ENCODE results near the gene DTX3L.

Gene DTX3L

GRCh38 chr3:122564155-122564912 lies at the start of gene DTX3L, which contains the start of gene PARP9:
Gene DTX3L (plus strand): TSS chr3:122564338. CDS start chr3:122564427, 89 bp downstream.
Gene PARP9 (minus strand): TSS chr3:122564300. CDS start chr3:122559620, 4,680 bp downstream.
- DNase-seq (ENCODE audit: low read depth), result peak; percentile 73
- TF ChIP-seq CTCF (IDR thresholded peaks at IDR 0.05; ENCODE audit: low read length, missing control alignments), result no peak

GRCh38 chr3:122515020-122515468 lies 49.1 kb upstream of the DTX3L start:
- peak overlapping the region; percentile 58 for H3K4me3 ChIP-seq (replicated peaks; ENCODE audit: low read depth, low read length)
- no peak for TF ChIP-seq CTCF (IDR thresholded peaks at IDR 0.05; ENCODE audit: low read length, missing control alignments)
- no peak for DNase-seq (ENCODE audit: low read depth)

More at GRCh38 chr3:122564155-122564912, at the start of gene DTX3L, which contains the start of gene PARP9:
- peak within 1 kb of the TSS; percentile 81 for H3K4me3 ChIP-seq (replicated peaks; ENCODE audit: low read depth, low read length)

- H3K4me3 ChIP-seq (replicated peaks; ENCODE audit: low read depth, low read length), result no peak overlapping the region
- DNase-seq (ENCODE audit: low read depth), result no peak
Observed at GRCh38 chr3:122515870-122516269, 48.3 kb upstream of the DTX3L start.

GRCh38 chr3:122516846-122517360 lies 47.2 kb upstream of the DTX3L start:
- no peak overlapping the region for H3K4me3 ChIP-seq (replicated peaks; ENCODE audit: low read depth, low read length)
- no peak for DNase-seq (ENCODE audit: low read depth)
- no peak for TF ChIP-seq CTCF (IDR thresholded peaks at IDR 0.05; ENCODE audit: low read length, missing control alignments)

More at GRCh38 chr3:122515870-122516269, 48.3 kb upstream of the DTX3L start:
- no peak for TF ChIP-seq CTCF (IDR thresholded peaks at IDR 0.05; ENCODE audit: low read length, missing control alignments)

DNA sequence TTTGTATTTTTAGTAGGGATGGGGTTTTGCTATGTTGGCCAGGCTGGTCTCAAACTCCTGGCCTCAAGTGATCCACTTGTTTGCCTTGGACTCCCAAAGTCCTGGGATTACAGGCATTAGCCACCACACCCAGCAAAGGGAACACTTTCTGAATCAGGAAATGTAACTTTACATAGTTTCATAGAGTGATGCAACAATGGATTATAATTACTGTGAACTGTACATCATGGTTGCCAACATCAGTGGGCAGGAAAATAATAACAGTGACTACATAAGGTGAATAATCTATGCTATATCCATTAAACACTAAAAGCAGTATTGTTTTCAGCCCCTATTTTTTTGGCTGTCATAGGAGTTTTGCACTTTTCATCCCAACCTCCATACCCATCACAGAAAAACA lies 44.4 kb upstream of the DTX3L start:
- no peak for TF ChIP-seq CTCF (IDR thresholded peaks at IDR 0.05; ENCODE audit: low read length, missing control alignments)
- no peak overlapping the region for H3K4me3 ChIP-seq (replicated peaks; ENCODE audit: low read depth, low read length)
- DNase-seq (ENCODE audit: low read depth), result peak; percentile 26

DNA sequence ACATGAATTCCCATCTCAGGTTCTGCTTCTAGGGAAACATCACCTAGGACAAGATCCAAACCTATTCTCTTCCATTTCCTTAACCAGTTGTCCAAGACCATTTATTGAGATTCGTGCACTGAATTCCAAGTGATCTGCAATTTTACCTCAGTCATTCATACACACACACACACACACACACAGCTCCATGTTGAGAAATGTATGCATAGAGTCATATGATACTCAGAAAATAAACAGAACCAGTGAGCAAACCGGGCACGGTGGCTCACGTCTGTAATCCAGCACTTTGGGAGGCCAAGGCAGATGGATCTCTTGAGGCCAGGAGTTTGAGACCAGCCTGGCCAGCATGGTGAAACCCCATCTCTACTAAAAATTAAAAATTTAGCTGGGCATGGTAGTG lies 43.3 kb upstream of the DTX3L start:
- no peak for TF ChIP-seq CTCF (IDR thresholded peaks at IDR 0.05; ENCODE audit: low read length, missing control alignments)
- H3K4me3 ChIP-seq (replicated peaks; ENCODE audit: low read depth, low read length), result no peak overlapping the region
- DNase-seq (ENCODE audit: low read depth), result no peak

Measured in fibroblast of pulmonary artery (primary cell).